Measurements from ENCODE around the gene IRF2BP2.

The IRF2BP2 gene

DNA sequence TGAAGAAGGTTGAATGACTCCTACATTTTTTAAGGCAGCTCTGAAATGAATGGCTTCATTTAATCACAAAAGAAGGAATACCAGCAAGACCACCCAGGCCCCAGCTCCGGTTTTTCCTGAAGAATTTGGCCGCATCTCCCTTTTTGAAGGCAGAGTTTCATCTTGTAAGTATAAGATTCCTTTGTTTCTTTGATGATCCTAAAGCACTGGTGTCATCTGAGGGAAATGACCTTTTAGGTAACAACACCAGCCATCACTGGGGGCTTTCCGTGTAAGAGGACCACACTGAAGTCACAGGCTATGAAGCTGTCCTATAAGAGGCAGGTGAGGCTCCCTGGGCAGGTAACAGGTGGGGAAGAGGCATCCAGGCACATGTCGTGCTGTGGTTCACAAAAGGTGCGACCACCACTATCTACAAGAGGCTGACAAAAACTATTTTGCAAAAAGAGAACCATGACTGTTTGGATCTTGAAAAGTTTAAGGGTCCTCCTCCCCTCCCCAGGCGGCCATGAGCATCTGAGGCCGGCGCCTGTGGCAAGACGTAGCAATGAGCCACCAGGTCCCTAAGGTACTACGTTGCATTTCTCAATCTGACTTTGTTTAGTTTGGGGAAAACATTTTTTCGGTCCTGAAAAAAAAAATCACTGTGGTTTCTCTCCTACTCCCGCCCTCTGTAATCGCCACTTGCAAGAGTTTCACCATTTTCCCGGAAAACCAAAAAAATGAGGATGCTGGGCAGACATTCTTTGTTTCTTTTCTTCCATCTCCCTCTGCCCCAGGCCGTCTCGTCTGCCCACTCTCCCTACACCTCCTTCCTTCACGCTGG lies 46.3 kb upstream of the IRF2BP2 start:
- TF ChIP-seq, protein P1, sequence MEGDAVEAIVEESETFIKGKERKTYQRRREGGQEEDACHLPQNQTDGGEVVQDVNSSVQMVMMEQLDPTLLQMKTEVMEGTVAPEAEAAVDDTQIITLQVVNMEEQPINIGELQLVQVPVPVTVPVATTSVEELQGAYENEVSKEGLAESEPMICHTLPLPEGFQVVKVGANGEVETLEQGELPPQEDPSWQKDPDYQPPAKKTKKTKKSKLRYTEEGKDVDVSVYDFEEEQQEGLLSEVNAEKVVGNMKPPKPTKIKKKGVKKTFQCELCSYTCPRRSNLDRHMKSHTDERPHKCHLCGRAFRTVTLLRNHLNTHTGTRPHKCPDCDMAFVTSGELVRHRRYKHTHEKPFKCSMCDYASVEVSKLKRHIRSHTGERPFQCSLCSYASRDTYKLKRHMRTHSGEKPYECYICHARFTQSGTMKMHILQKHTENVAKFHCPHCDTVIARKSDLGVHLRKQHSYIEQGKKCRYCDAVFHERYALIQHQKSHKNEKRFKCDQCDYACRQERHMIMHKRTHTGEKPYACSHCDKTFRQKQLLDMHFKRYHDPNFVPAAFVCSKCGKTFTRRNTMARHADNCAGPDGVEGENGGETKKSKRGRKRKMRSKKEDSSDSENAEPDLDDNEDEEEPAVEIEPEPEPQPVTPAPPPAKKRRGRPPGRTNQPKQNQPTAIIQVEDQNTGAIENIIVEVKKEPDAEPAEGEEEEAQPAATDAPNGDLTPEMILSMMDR (IDR thresholded peaks at IDR 0.05): no peak
- no peak overlapping the region for H3K4me3 ChIP-seq (ENCODE audit: low read depth, low read length)
- H3K36me3 ChIP-seq (ENCODE audit: control insufficient read depth, insufficient read depth, low read length): no peaks in the 10 kb centered on the region
- H3K27ac ChIP-seq: no peak overlapping the region
- H3K9ac ChIP-seq: no peak overlapping the region
- H3K4me1 ChIP-seq: peaks cover 3% of the 10 kb centered on the region
- no peaks in the 10 kb centered on the region for H3K9me3 ChIP-seq (ENCODE audit: control insufficient read depth, low read length)
- H3K27me3 ChIP-seq (ENCODE audit: control insufficient read depth, insufficient read depth, low read length): no peaks in the 10 kb centered on the region
- H3K79me2 ChIP-seq: no peaks in the 10 kb centered on the region
- no peak overlapping the region for H2AFZ ChIP-seq
- H3K4me2 ChIP-seq (ENCODE audit: low read length): peak overlapping the region; percentile 46

DNA sequence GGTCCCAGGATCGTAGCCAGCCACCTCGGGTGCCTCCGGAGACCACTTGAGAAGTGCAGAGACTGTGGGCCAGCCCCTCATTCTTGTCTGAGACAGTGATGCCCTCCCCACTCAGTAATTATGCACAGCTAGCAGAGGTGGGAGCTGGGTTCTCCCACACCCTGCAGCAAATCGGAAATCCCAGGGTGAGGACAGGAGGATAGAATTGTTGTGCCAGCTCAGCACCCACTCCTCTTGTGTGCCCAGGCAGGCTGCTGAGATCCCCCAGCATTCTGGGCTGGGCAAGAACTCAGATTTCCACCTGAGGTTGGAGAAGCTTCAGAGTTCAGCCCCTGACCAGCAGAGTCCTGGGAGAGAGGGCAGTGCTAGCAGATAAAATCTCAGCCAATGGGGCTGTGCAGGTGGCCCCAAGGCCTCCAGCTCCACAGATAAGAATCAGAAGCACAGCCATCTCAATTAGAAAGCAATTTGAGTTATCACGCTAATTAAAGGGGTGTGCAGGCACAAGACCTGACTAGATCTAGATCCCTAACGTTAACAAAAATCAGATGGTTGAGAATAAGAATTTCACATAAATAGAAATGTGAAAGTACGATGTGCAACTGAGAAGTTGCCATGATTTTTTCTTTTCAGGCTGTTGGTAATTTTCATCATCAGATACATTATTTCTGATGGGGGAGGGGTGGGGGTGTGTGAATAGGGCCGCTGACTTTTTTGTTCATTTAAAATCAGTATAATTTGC lies 45.5 kb upstream of the IRF2BP2 start:
- H3K9me3 ChIP-seq (ENCODE audit: control insufficient read depth, low read length): no peaks in the 10 kb centered on the region

DNA sequence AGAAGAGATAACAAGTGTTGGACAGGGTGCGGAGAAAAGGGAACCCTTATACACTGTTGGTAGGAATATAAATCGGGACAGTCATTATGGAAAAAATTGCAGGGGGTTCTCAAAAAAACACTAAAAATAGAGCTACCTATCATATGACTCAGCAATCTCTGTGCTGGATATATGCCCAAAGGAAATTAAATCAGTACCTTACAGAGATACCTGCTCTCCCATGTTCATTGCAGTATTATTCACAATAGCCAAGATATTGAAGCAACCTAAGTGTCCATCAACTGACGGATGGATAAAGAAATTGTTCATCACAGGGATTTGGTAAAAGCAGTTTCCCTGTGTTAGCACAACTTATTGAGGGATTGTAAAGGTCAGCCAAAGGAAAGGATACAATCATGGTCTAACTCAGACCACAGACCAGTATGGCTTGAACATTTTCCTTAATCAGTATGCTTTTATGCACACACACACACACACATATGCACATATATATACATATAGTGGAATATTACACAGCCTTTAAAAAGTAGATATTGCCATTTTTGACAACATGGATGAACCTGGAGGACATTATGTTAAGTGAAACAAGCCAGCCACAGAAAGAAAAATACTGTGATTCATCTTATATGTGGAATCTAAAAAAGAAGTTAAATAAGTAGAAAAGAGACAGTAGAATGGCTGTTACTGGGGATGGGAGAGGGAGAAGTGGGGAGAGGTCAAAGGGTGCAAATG lies 44.2 kb upstream of the IRF2BP2 start:
- H3K9ac ChIP-seq: no peak overlapping the region
- no peaks in the 10 kb centered on the region for H3K36me3 ChIP-seq (ENCODE audit: control insufficient read depth, insufficient read depth, low read length)
- no peaks in the 10 kb centered on the region for H3K9me3 ChIP-seq (ENCODE audit: control insufficient read depth, low read length)
- TF ChIP-seq, protein P1 (IDR thresholded peaks at IDR 0.05): no peak
- H3K4me3 ChIP-seq (ENCODE audit: low read depth, low read length): no peak overlapping the region
- peaks cover 3% of the 10 kb centered on the region for H3K4me1 ChIP-seq
- no peaks in the 10 kb centered on the region for H3K79me2 ChIP-seq
- H2AFZ ChIP-seq: no peak overlapping the region
- no peak overlapping the region for H3K4me2 ChIP-seq (ENCODE audit: low read length)
- H3K27ac ChIP-seq: no peak overlapping the region
- no peaks in the 10 kb centered on the region for H3K27me3 ChIP-seq (ENCODE audit: control insufficient read depth, insufficient read depth, low read length)

More for the DNA sequence above, 45.5 kb upstream of the IRF2BP2 start:
- peak overlapping the region; percentile 46 for H2AFZ ChIP-seq
- peak overlapping the region; percentile 46 for H3K4me2 ChIP-seq (ENCODE audit: low read length)
- H3K9ac ChIP-seq: no peak overlapping the region
- no peaks in the 10 kb centered on the region for H3K36me3 ChIP-seq (ENCODE audit: control insufficient read depth, insufficient read depth, low read length)
- H3K27ac ChIP-seq: no peak overlapping the region
- no peak overlapping the region for H3K4me3 ChIP-seq (ENCODE audit: low read depth, low read length)
- no peaks in the 10 kb centered on the region for H3K79me2 ChIP-seq
- TF ChIP-seq, protein P1 (IDR thresholded peaks at IDR 0.05): no peak
- H3K27me3 ChIP-seq (ENCODE audit: control insufficient read depth, insufficient read depth, low read length): no peaks in the 10 kb centered on the region
- H3K4me1 ChIP-seq: peaks cover 3% of the 10 kb centered on the region

DNA sequence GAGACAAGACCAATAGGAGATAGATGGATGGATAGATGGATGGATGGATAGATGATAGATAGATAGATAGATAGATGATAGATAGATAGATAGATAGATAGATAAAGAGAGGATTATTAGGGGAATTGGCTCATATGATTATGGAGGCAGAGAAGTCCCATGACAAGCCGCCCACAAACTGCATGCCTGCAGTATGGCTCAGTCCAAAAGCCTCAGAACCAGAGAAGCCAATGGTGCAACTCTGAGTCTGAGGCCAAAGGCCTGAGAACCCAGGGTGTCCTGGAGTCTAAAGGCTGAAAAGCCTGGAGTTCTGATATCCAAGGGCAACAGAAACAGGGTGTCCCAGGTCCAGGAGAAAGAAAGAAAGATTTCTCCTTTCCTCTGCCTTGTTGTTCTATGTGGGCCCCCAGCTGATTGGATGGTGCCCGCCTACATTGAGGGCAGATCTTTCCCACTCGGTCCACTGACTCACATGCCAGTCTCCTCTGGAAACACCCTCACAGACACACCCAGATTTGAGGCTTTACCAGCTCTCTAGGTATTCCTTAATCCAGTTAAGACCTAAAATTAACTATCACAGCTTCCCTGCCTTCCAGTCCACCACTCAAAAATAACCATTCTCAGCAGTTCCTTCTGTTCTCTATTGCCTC lies 39.6 kb upstream of the IRF2BP2 start:
- Histone ChIP-seq H3K4me1 (no peaks in the 10 kb centered on the region), H3K27me3 (ENCODE audit: control insufficient read depth, insufficient read depth, low read length) (no peaks in the 10 kb centered on the region), H3K79me2 (no peaks in the 10 kb centered on the region), H3K4me3 (ENCODE audit: low read depth, low read length) (no peak overlapping the region), H3K9ac (no peak overlapping the region), H2AFZ (no peak overlapping the region), H3K36me3 (ENCODE audit: control insufficient read depth, insufficient read depth, low read length) (no peaks in the 10 kb centered on the region), H3K27ac (no peak overlapping the region), H3K4me2 (ENCODE audit: low read length) (no peak overlapping the region), H3K9me3 (ENCODE audit: control insufficient read depth, low read length) (no peaks in the 10 kb centered on the region)
- TF ChIP-seq, protein P1 (IDR thresholded peaks at IDR 0.05): no peak
